C4-2B (cell line): ENCODE data around the gene TRIM3.

Experiments
- ZFX ChIP-seq: fragments of 450-650 bp; IDR thresholded peaks from 2 replicates; pipeline ENCODE4 v1.6.1; 2017
- TF ChIP-seq, protein P1 (sequence below): fragments of 450-650 bp; conservative IDR thresholded peaks from 2 replicates; pipeline ENCODE4 v1.5.1; 2017; ENCODE audit warnings: mild to moderate bottlenecking

GRCh38 chr11:6520265-6520664 lies 46.5 kb upstream of the TRIM3 start:
- TF ChIP-seq, protein P1, sequence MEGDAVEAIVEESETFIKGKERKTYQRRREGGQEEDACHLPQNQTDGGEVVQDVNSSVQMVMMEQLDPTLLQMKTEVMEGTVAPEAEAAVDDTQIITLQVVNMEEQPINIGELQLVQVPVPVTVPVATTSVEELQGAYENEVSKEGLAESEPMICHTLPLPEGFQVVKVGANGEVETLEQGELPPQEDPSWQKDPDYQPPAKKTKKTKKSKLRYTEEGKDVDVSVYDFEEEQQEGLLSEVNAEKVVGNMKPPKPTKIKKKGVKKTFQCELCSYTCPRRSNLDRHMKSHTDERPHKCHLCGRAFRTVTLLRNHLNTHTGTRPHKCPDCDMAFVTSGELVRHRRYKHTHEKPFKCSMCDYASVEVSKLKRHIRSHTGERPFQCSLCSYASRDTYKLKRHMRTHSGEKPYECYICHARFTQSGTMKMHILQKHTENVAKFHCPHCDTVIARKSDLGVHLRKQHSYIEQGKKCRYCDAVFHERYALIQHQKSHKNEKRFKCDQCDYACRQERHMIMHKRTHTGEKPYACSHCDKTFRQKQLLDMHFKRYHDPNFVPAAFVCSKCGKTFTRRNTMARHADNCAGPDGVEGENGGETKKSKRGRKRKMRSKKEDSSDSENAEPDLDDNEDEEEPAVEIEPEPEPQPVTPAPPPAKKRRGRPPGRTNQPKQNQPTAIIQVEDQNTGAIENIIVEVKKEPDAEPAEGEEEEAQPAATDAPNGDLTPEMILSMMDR: no peak
- TF ChIP-seq ZFX: no peak
